GM19099 (cell line): ENCODE data around the gene BOLA1.
A peak's percentile ranks its signal among the peaks of the same experiment; 100 is the strongest.

Source experiments
- POLR2A ChIP-seq: IDR thresholded peaks from 3 replicates; pipeline ENCODE4 v1.6.1; 2011; ENCODE audit warnings: low read depth; ENCODE audit not compliant: insufficient read length; ENCODE audit errors: extremely low read depth

BOLA1 gene

DNA sequence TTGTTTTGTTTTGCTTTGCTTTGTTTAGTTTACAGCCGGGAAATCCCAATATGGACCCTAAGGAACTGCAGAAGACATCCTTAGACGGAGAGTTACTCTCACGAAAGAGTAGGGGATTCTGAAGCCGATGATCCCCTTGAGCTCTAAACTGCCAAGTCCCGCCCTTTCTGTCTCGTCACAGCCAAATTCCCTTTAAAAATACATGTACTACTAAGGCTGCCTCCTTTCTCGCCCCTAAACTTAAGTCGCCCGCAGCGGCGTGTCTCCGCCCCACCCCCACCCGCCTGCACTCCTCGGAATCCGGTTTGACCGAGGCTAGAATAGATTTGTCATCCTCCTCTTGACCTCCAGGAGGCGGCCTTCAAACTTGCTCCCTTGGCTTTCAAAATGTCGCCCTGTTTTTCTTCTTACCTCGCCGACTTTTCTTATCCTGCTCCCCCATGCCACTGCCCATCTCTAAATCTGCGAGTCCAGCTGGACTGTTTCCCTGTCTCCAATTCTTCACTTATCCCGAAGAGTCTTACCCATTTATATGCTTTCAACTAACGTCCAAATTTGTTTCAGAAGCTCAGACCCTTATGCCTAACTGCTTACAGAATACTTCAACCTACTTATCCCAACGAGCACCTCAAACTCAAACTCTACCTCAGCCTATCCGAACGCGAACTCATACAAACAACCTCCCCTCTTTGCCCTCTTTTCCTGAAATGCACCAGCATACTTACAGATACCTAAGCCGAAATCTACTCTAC lies 10.9 kb upstream of the BOLA1 start:
- TF ChIP-seq POLR2A, result peak; percentile 93

DNA sequence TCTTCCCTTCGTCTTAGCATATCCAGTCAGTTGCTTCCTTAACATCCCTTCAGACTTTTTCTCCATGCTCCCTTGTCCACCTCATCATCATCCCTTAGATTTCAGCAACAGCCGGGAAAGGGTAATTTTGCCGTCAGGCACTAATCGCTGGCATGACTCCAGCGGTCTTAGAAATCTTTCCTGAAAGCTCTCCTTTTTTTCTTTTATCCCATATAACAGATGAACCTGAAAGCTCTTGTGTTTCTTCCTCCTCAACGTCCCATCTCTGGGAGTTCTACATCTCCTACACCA lies 10.4 kb upstream of the BOLA1 start:
- TF ChIP-seq POLR2A, result no peak

DNA sequence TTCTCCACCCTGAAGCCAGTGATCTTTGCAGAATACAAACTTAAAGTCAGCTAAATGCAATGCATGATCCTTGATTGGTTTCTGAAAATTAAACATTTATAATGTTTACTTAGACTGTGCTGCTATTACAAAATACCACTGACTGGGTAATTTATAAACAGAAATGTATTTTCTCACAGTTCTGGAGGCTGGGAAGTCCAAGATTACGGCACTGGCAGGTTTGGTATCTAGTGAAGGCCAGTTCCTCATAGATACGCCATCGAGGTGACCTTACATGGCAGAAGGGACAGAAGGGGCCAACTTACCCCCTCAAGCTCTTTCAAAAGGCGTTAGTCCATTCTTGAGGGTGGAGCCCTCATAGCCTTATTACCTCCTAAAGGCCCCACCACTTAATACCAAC lies 2.8 kb upstream of the BOLA1 start:
- TF ChIP-seq POLR2A, result no peak

DNA sequence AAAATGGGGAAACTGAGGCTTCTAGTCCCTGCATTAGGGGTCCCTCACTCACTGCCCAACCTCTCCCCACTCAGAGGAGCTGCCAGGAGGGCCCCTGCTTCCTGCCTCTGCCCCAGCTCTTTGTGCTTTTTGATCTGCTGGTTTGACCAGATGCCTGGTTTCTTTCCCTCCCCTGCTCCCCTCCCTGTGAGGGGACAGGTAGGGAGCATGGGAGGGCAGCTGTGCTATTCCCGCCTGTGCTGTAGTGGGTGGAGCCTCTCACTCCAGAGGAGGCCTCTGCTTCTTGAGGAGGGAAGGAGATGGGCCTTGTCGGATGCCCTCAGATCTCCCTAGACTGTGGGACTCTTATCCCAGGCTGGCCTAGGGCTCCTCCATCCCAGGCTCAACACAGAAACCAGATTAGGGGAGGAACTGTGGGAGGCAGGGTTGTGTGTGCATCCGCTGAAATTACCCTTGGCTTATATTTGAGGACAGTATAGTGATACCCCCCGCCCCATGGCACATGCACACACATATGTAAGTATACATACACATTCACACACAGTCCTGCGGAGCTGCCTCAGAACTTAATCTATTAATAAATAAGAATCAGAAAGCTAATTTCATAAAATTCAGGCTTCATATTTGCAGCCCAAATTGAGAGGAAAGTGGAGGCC lies 4.6 kb downstream of the BOLA1 start:
- TF ChIP-seq POLR2A, result no peak

DNA sequence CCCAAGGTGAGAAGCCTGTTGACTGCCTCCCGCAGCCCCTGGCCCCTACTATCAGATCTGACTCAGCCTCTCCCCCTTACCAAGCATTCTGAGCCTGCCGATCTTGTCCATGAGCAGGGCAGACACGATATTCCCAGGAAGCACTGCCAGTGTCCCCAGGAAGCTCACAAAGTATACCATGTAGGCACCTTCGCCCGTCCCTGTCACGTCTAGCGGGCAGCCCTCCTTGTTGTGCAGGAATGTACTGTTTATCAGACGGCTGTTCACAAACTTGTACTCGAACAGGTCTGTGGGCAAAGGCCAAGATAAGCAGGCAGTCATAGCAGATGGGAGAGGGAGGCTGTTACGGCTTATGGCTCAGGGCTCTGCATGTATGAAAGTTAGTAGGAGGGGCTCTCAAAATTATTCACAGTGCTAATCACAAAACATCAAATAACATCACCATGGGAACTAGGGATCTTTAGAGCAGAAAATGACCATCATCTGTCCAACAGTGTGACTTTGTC lies 7.3 kb downstream of the BOLA1 start:
- TF ChIP-seq POLR2A, result no peak

DNA sequence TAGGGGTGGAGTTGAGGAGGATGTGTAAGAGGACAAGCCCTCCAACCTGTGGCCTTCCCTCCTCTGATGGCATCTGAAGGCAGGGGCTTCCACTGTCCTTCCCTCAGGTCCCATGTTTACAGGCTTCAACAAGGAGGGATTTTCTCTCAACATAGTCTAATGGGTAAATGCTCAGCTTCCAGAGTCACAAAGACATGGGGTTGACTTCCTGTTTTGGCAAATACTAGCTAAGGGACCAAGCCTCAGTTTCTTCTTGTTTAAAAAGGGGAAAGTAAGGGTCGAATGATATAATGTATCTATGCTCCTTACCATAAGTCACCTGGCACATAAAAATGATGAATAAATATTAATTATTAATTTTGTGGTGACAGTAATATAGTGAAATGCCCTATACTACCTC lies 15.2 kb downstream of the BOLA1 start:
- no peak for TF ChIP-seq POLR2A

DNA sequence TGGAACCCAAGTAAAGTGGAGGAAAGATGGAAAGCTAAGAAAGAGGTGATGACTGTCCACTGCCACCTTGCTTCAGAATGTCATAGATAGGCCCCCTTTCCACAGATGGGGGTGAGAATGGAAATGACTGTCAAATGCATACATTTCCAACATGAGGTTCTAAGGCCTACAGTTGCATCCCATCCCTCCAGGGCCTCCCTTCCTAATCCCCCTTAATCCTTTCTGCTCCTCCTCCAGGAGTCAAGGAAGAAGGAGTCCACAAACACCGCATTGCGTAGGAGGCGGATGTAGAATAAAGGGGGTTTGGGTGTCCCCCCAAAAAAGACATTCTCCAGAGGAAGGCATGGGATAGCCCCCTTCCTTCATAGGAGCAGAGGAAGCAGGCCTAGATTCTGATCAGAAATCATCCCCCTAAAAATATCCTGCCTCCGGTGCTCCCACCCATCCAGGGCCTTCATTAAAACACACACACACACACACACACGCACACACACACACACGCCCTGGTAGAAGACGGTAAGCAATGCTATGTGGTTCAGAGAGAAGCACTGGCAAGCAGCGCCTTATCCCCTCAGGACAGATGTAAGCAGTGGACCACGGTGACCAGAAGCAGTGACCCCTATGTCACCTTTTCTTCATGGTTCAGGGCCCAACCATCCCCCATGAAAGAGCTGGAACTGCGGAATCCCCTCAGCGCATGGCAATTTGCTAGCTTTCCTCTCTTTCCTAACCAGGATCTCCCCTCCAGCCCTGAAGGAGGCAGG lies 16.2 kb downstream of the BOLA1 start:
- no peak for TF ChIP-seq POLR2A

DNA sequence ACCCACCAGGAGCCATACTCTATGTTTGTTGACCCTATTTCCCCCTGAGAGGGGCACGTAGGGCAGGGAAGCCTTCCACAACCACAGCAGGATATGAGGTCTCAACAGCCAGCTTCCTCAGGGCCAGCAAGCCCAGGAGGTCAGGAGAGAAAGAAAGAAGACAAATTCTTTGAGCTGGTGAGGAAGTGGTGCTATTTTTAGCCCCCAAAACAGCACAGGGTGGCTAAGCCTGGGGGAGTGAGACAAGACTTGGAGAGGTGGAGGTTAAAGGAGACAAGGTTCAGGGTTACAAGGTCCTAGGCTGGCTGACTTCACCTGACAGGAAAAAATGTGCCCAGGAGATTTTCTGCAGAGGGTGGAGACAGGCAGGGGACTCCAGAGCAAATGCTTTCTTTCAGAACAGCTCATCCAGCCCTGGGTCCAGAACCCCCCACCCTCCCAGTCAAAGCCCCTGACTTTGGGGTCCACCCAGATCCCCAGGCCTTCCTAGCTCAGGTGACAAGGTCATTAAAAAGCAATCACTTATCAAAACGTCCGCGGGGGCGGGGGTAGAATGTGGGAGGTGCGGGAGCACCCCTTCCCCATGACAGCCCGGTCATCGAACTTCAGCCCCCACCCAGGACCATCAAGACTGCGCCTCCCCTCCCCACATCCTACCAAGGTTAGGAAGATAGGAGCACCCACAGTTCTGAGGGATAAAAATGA lies 17.0 kb downstream of the BOLA1 start:
- no peak for TF ChIP-seq POLR2A

DNA sequence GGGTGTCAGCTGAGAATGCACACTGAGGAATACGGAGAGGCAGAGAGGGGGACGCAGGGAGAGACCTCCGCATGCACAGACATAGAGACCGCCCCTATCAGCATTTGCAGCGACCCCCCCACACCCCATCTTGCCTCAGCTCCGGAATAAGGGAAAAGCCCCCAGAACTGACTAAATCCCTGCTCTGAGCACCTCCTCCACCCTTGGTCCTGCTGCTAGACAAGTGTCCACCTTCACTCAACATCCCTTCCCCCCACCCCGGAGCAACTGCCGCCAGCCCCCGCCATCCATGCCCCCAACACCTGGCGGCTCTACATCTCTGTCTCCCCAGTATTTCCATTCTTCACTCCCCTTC lies 17.5 kb downstream of the BOLA1 start:
- TF ChIP-seq POLR2A, result no peak

DNA sequence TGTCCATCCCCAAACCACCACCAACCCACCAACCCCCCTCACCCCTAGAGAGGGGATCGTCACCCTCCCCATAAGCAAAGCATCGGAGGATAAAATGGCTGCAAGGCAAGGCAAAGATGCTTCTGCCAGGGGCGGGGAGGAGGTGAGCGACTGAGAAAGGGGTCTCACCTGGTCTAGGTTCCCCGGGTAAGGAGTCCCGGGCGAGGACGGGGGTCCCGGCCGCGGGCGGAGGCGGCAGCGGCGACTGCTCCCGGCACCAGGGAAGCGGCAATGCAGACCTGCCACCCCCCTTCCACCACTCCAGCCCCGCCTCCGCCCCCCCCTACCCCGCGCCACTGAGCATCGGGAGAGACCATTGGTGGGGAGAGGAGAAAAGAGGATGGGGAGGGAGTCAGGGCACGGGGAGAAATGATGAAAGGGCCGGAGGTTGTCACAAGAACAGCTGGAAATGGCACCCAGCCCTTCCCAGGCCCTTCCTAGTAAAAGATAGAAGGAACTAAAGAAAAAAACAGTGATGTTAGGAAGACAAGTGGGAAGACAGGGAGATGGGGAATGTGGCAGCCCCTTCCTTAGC lies 18.3 kb downstream of the BOLA1 start, which contains the start of gene SV2A:
TSS of gene SV2A (minus strand) at position 274 of the 574 bp plus-strand sequence. CDS start 4,004 bp downstream, outside the sequence.
- peak; percentile 31 for TF ChIP-seq POLR2A

DNA sequence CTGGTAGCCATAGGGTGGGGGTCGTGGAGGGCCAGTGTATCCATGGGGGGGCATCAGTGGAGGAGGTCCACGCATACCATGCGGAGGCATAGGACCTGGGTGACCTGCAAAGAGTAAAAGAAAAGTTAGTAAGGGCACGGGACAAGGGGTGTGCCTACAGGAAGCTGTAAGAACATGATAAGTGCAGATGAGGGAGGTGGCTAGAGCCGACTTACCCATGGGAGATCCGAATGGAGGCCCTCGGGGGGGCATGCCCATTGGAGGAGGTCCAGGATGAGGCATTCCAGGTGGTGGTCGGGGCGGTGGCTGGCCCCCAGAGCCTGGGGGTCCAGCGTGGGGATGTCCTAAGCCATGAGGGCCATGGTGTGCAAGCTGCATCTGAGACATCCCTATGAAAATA lies 24.3 kb downstream of the BOLA1 start:
- TF ChIP-seq POLR2A, result no peak

DNA sequence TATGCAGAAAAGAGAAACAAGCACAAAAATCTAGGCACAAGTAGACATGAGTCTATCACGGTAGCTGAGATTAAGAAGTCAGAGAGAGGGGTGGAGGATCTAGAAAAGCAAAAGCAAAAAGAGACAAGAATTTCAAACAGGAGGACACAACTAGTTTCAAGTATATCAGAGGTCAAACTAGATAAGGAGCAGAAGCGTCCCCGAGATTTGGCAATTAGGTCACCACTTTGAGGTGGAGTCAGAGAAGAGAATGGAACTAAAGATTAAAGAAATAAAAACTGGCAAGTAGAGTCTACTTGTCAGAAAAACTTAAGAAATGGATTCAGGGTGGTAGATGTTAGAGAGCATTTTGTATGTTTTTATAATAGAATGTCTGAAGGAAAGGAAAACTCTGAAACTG lies 26.0 kb downstream of the BOLA1 start:
- TF ChIP-seq POLR2A, result no peak

DNA sequence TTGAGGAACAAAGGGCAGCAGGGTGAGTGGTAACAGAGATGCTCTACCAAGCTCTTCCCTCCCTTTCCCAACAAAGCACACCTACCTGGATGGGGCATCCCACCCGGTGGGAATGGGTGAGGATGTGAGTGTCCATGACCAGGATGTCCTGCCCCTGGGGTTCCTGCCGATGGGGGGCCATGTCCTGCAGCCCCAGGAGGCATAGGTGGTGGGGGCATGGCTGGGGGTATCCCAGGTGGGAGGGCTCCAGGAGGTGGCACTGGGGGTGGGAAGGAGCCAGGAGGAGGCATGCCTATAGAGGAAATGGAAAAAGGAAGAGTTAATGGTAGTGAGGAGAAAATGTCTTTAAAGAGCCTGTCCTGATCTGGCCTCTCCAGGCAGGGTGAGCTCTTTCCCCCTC lies 26.4 kb downstream of the BOLA1 start:
- no peak for TF ChIP-seq POLR2A

DNA sequence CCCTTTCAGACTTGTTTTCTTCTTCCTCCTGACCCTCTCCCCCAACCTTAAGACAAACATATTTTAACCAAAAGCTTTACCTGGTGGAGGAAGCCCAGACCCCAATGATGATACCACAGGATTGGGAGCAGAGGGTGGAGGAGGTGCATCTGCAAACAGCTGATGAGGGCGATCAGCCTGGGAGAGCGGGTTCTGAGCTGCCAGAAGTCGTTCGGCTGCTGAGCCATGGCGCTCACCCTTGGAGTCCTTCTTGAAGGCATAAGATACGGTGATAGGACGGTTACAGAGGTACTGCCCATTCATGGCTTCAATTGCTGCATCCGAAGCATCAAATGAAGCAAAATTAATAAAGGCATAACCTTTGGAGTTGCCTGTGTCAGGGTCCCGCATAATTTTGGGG lies 26.9 kb downstream of the BOLA1 start:
- TF ChIP-seq POLR2A, result no peak

DNA sequence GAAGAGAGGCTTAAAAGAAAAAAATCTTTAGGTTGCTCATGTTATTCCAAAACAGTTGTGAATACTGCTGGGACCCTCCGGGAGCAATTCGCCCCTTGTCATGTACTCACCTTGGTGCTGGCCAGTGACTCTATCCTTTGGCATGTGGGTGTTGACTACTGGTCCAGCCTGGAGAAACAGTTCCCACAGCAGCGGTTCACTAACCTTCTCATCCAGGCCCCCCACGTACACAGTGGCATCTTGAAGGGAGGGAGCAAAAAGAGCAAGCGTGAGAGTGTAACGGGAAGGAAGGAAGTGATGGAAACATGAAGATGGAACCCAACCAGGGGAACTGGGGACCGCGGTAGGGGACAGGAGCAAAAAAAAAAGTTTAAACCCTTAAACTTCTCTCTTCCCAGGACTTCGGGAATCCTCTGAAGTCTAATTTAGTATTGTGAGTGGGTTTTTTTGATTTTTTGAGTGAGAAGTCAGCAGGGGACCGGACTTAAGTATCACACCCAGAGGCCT lies 27.7 kb downstream of the BOLA1 start:
- TF ChIP-seq POLR2A, result no peak
